DLD1 (cell line): Measurements from ENCODE around the gene NEFH.
"Not testable (repeated sequence)": the region's sequence is repeated elsewhere in the genome, so short reads cannot be mapped to it uniquely, and the experiment has no call there.

Experiments used
- in situ Hi-C: cut with HindIII; loops from 2 replicates; pipeline ENCODE4 v1.10.0; 2017; ENCODE audit warnings: low sequenced_read_pairs

Gene NEFH

DNA sequence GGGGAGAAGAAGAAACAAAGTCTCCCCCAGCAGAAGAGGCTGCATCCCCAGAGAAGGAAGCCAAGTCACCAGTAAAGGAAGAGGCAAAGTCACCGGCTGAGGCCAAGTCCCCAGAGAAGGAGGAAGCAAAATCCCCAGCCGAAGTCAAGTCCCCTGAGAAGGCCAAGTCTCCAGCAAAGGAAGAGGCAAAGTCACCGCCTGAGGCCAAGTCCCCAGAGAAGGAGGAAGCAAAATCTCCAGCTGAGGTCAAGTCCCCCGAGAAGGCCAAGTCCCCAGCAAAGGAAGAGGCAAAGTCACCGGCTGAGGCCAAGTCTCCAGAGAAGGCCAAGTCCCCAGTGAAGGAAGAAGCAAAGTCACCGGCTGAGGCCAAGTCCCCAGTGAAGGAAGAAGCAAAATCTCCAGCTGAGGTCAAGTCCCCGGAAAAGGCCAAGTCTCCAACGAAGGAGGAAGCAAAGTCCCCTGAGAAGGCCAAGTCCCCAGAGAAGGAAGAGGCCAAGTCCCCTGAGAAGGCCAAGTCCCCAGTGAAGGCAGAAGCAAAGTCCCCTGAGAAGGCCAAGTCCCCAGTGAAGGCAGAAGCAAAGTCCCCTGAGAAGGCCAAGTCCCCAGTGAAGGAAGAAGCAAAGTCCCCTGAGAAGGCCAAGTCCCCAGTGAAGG is 9.2 kb downstream of the NEFH start:
- in situ Hi-C loops, result not testable (repeated sequence)

DNA sequence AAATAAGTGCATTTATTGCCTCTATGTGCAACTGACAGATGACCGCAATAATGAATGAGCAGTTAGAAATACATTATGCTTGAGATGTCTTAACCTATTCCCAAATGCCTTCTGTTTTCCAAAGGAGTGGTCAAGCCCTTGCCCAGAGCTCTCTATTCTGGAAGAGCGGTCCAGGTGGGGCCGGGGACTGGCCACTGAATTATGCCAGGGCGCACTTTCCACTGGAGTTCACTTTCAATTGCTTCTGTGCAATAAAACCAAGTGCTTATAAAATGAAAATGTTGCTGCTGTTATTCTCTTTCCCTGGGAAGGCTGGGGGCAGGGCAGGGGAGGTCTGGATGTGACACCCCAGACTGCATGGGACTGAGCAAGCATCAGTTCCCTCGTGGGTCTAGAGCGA is 11.0 kb downstream of the NEFH start:
- in situ Hi-C loops, result no loop called here

DNA sequence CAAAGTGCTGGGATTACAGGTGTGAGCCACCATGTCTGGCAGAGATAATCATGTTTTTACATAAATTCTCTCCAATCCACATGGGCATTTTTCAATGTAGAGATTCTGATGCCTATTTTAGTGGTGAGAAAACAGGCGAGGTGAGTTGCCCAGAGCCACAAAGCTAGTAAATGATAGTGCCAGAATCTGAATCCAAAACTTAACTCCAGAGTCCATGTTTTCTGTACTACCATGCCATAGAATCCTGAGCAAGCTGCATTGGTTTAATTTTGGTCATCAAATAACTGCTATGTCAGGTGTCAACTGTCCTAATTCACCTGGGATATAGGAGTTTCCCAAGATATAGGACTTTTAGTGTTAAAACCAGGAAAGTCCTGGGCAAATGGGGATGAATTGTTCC is 13.6 kb downstream of the NEFH start:
- in situ Hi-C loops, result no loop called here

DNA sequence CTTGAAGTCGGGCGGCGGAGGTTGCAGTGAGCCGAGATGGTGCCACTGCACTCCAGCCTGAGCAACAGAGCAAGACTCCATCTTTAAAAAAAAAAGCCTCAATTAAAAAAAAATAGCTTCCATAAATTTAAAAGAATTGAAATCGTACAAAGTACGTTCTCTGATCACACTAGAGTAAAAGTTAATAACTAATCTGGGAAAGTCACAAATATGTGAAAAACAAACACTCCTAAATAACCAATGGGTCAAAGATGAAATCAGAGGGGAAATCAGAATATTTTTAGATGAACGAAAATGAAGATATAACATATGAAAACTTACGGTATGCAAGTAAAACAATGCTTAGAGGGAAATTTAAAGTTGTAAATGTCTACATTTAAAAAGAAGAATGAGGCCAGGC is 19.8 kb downstream of the NEFH start:
- in situ Hi-C loops, result no loop called here

DNA sequence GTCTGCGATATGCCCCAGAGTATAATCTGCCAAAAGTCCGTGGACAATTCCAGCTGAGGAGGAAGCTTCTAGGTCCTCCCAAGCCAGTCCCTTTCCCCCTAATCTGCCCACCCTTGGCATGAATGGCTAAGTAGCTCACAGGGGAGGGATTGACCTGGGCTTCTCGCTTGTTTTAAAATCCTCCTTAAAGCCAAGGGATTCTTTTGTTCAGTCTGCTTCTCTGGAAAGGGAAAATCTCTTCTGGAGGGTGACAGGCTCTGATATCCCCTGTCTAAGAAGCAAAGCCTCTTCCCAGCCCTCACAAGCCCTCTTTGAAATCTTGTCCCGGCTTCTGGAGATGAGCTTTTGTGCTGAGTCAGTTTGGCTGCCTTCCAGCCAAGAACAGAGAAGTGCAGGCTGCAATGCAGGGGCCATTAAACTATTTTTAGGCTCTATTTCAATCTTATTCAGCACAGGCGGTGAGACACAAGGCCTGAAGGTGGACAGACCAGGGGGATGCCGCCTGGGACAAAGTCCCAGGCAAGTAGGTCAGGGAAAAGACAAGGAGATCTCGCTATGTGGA is 23.9 kb downstream of the NEFH start:
- in situ Hi-C loops, result no loop called here

DNA sequence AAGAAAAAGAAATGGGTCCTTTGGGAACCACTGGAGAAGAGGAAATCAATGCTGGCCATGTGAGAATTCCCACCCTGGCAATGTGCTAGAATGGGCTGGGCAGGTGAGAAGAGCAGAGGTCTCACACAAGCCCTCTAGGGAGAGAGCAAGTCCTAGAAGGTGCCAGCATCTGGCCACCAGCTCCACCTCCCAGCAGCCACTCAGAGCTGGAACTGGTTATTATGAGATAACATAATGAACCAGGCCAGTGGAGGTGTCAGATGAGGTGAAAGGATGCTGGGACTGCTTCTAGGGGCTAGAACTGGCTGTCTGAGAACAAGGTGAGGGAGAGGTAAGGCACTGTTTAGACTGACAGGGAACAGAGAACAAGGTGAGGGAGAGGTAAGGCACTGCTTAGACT is 29.3 kb downstream of the NEFH start:
- in situ Hi-C loops, result no loop called here

DNA sequence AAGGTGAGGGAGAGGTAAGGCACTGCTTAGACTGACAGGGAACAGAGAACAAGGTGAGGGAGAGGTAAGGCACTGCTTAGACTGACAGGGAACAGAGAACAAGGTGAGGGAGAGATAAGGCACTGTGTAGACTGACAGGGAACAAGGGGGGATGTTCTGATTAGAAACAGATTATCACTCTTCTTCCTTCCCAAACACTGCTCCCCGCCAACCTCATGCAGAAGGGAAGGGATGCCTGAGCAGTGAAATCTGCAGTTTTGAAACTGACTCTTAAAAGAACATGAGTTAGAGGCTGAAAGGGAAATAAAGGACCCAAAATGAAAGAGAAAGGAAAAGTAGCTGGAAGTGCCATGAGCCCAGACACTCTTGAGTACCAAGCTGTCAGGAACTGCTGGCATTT is 29.8 kb downstream of the NEFH start:
- in situ Hi-C loops, result no loop called here

DNA sequence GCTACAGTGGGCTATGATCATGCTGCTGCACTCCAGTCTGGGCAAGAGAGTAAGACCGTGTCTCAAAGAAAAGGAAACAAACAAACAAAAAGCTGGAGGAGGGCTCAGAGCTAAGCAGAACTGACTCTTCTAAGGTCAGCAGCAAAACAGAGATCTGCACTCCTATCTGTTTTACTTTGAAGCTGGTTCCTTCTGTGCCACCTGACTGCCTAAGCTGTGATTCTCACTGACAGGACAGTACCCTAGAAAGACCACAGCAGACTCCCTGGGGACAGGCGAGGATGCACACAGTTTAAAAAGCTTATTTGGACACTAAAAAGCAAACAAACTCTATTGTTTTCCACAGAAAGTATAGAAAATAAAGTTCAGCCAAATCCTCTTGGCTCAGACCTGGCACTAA is 30.5 kb downstream of the NEFH start:
- in situ Hi-C loops, result no loop called here

DNA sequence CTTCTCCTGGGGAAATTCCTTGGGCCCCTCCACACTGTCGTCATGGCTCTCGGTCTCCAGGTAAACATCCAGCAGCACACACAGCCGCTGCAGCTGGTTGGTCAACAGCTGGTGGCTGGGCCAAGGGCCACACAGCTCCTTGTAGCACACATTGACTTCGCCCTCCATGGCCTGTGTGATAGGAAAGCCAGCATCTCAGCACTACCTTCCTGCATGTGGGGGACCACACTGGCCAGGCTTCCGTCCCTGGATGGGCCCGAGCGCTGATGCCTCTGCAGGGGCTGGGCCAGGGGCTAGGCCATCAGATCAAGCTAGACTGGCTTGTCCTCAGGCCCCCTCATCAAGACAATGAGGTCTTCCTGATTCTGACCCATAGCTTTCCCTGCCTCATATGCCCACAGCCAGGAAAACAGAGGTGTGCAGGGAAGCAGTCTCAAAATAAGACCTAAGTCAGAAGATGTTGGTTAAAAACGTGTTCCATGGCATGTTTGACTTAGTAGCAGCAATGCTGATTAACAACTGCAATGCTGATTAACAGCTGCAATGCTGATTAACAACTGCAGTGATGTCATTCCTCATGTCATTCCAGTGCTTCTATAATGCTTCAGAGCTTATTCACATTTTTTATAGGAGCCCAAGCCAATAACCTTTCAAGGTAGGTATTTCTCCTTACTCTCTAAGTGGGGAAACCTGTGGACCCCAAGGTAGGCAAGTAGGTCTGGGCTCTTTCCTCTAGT is 31.3 kb downstream of the NEFH start:
- in situ Hi-C loops, result no loop called here

DNA sequence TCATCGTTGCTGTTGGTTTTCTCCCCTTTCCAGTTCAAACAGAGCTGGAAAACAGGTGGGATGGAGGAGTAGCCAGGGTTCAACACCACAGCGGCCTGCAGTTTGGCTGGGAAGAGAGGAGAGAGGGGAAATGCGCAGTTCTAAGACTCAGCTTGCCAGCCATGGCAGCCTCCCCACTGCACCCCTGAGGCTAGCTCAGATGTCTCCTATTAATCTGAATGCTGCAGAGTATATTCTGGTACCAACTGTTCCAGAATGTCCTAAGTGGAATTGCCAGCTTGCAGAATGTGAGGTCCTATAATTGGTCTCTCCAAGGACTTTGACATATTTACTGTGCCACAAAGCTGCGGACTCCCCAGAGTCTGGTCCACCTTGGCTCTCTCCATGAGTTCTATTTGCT is 32.0 kb downstream of the NEFH start:
- in situ Hi-C loops, result no loop called here

DNA sequence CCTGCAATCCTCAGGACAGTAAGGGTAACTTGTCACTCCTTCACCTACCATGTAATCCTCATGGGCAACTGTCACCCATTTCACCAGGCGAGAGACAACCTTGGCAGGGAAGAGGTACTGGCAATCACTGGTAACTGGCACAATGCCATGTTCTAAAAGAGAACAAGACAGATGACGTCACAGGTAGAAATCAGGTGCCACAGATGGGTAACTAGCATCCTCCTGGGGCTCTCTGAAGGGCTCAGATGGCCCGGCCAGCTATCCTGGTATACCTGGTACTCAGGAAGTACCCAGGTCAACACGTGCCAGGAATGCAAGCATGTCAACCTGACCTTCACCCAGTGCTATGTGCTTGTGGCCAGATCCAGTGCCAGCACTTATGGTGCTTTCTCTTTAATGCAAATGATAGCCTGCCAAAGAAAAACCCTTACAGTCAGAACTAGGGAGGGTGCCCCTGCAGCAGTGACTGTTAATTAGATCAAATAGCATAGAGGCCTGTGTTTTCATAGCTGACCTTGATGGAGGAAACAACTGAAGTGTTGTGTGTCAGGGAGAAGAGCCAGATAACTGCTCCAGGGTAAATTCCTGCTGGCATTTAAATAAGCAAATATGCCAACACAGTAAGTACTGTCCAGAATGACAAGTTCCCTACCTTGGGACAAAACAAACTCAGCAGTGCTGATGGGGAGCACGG is 37.3 kb downstream of the NEFH start:
- in situ Hi-C loops, result no loop called here

DNA sequence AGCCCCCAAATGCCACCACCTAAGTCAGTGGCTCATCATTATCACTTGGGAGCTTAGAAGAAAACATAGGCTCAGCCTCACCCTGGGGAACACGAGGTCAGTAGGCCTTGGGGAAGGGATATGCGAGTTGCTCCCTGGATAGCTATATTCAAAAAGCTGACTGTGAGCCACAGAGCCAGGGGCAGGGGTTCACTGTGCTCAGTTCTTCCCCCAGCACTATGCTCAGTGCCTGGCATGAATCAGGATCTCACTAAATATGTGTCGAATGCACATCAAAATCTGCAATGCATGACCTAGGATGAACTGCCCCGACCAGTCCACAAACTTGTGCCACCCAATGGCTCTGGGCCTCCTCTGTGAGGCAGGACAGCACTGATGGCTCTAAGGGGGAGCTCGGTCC is 38.4 kb downstream of the NEFH start:
- in situ Hi-C loops, result no loop called here

DNA sequence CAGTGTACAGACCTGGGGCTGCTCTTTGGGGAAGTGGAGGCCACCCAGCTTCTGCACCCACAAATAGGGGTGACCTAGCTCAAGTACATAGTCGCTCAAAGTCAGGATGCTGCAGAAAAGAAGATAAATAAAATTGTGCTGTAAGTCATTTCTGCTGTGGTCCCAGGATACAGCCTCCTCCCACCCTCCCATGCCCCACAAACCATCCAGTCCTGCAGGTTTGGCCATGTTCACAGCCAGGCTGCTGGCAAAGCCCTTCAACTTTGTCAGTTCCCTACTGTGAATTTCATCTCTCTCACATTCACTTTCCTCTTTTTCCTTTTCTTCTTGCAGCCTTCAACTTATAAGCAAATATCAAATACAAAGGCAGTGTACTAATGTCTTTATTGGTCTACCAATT is 40.0 kb downstream of the NEFH start:
- in situ Hi-C loops, result no loop called here

DNA sequence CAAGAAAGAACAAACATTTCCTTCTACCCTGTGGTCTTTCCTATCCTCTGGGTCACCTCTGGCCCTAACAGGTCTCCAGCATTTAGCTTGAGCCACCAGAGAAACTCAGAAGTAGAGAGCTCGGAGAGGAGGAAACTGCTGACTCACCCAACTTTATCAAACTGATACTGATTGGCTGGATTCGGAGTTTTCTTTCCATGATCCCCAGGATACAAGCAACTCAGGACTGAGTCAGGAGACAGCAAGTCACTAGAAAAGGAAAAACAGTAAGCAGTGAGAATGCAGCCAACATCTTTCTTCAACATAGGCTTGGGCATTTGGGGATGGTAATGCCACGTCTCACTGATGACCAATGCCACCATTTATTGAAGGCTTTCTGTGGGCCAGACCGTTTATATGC is 40.8 kb downstream of the NEFH start:
- in situ Hi-C loops, result no loop called here

DNA sequence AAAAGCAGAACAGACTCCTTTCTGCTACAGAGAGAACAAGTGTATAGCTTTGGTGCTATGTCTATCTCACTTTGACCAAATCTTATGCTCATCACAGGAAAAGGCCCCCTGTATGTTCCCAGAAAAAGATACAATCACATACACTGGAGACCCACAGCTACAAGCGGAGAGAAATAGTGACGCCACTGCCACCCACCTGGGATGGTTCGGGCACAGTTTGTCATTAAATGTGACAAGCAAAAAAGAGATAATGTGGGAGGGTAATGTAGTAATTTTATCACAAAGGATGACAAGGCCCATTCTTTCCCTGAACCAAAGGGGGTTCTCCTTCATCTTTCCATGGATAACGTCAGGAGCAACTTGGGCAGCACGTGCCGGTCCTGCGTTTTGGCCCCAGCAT is 41.5 kb downstream of the NEFH start:
- in situ Hi-C loops, result no loop called here

DNA sequence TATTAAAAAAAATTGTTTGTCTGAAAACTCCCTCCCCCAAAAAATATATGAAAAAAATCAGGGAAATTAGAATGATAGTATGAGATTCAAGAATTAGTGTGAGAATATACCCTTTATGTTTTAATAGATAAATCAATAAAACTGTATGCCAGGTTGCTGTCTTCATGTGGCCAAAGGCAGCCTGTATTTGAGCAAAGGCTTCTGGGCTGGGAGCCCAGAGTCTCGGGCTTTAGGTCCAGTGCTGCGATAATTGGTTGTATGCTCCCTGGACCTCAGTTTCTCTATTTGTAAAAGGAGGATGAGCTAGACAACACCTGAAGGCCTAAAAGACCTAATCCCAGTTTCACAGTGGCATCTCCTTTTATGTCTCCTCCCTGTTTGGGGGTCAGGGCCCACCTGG is 43.7 kb downstream of the NEFH start:
- in situ Hi-C loops, result no loop called here

DNA sequence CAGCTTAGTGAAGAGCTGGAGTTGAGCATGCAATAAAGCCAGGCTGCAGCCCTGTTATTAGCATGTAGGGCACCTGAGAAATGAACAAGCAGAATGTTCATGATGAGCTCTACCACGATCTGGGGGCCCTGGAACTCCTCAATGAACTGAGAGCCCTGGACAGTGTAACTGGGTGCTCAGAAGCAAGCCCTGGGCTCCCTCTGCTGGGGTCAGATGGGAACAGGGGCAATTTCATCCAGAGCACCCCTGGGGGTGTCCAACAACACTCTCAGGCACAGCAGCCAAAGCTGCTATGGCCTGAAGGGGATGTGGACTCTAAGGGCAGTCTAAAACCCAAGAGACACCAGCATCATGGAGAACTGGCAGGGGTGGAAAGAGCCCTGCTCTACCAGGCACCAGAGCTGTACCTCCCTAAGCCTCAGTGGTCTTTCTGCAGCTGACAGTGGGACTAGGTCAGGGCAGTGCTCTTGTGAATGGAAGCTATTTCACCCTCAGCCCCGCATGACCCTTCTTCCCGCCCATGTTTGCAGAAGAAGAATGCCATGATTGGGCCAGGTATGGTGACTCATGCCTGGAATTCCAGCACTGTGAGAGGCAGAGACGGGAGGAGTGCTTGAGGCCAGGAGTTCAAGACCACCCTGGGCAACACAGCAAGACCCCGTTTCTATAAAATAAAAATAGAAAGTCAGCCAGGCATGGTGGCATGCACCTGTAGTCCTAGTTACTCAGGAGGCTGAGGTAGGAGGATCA is 44.6 kb downstream of the NEFH start:
- in situ Hi-C loops, result no loop called here

DNA sequence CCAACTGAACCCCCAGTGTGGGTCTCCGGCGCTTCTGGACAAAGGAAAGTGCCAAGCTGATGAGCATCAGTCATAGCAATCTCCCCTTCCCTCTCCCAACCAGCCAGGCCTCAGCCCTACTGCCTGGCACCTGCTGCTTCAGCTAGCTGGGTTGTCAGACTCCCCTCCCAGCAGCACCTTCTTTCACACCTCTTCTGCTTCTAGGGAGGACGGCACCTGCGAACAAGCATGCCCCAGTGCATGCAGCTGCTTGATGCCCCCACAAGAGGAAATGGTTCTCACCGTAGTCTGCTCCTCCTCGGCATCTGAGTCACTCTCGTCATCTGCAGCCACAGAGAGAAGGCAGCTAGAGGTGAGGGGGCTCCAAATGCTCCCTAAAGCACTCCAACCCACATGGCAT is 48.1 kb downstream of the NEFH start:
- in situ Hi-C loops, result no loop called here

DNA sequence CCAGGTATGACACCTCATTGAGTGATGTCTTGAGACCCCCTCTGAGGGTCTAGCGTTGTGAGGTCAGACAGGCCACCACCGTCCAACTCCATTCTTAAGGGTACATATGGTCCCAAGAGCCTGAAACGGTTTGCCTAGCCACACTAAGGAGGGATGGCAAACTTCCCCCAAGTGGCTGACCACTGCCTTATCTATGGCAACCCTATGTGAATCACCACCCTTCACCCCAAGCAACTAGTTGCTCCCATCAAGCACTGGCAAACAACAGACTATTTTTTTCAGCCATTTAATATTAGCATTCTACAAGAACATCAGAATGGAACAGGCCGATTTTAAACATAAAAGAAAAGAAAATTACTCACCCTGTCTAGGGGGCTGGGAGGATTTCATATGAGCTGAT is 50.7 kb downstream of the NEFH start:
- in situ Hi-C loops, result no loop called here

DNA sequence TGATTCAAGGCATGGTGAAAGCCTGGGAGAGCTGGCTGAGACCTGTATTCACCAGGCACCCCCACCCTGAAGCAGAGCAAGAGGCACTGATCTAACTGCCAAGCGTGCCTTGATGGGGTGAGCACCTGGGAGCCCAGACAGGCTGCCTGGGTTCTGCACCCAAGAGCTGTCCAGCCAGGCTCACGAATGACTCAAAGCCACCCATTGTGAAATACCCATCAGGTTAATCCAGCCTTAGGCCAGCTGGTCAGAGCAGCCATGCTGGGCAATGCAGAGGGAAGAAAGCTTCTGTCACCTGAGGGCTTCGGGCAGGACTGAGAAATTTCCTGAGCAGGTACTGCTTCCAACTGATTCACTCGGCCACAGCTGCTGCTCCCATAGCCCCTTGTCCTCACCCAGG is 51.4 kb downstream of the NEFH start:
- in situ Hi-C loops, result no loop called here

DNA sequence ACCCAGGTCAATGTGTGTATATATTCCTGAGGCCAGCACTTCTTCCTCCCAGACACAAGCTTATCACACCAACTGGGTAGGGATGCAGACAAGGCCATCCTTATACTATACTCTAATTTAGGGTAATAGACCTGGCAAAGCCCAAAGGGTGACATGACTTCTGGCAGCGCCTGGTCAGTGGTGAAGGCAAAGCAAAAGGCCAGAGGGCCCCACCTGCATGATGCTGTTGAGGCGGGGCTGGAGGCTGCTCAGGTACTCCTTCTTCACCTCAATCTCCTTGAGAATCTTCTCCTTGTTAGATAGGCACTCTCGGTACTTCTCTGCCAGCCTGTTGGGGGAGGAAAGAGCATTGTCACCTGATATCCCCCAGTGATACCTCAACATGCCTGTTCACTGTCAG is 56.4 kb downstream of the NEFH start:
- in situ Hi-C loops, result no loop called here
